Brain pericyte (primary cell): ENCODE measurements around the gene PPP3R1.

ENCODE experiments used
- DNase-seq: peaks from one replicate; pipeline ENCODE4 v3.0.0-alpha.2; 2012; ENCODE audit warnings: low read depth, low spot score

Gene PPP3R1, protein sequence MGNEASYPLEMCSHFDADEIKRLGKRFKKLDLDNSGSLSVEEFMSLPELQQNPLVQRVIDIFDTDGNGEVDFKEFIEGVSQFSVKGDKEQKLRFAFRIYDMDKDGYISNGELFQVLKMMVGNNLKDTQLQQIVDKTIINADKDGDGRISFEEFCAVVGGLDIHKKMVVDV

DNA sequence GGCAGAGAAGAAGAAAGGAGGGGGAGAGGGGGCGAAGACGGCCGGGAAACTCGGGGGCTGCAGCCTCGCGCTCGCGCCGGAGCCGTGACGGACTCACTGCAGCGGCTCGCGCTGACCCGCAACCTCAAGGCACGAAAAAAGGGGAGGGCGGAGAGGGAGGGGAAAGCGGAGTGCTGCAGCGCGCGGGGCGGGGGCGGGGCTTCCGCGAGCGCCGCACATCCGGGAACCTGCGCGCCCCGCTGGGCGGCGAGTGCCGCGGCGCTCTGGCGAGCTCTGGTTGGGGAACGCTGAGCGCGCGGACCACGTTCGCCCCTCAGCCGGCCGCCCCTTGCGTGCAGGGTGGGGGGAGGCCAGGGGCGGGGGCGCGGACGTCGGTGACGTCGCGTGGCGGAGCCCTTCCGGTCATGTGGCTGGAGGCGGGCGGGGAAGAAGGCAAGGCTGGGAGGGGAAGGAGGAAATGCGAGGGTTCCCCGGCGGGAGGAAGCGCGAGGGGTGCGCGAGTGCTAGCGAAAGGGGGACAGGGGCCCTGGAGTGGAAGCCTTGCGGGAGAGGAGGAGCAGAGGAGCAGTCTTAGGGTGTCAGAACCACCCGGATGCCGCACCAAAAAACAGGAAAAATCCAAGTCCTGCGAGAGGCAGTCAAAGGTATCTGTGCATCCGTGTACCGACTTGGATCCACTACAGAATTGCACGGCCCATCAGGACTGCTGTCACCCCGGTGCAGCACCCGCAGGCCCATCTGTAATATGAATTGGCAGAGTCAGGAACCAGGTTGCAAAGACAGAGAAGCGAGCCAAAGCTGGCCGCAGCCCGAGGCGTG is at the start of gene PPP3R1:
Gene PPP3R1, minus strand, starts transcription at position 133 of the 819 bp plus-strand sequence. CDS start 405 bp downstream, outside the sequence.
- peak; percentile 86 for DNase-seq

DNA sequence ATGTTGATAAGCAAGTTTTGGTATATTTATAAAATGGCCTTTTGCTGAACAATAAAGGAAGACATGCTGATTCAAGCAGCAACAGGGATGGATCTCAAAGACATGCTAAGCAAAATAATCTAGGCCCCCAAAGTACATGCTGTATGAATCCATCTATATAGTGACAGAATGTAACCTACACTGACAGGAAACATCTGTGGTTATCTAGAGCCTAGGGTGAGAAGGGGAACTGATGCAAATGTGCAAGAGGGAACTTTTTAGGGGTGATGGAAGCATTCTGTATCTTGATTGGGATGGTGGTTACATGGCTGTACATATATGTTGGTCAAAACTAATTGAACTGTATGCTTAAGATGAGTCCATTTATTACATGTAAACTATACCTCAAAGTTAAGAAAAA is 43.2 kb upstream of the PPP3R1 start:
- no peak for DNase-seq

DNA sequence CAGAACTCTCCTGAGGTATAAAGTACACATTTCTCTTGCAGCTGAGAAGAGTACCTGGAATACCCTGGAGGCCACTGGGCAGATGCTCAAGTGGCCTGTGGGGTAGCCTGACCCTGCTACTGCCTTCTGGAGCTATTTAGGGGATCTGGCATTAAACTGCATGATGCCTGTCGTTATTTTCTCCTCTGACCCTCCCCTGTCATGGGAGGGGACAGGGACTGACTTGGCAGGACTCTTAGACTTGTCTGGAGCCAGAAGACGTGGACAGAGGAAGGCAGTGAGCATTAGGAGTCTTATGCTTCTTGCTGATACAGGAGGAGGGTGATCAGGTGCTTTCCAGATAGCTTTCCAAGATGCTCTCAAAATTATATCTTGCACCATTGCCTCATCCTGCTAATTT is 42.6 kb upstream of the PPP3R1 start:
- DNase-seq = no peak

DNA sequence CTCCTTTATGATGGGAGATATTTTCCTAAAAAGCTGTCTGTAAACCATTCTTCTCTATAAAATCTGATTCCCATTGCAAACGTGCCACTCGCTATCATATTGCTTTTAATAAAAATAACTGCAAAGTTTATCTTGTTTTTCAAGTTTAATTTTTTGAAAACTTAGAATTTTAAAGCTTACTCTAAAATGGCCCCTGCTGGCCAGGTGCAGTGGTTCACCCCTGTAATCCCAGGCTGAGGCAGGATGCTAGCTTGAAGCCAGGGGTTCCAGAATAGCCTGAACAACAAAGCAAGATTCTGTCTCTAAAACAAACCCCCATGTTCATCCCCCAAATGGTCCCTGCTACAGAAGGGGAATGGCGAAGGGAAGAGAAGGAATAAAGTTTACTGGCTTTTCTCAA is 41.9 kb upstream of the PPP3R1 start:
- DNase-seq = no peak

DNA sequence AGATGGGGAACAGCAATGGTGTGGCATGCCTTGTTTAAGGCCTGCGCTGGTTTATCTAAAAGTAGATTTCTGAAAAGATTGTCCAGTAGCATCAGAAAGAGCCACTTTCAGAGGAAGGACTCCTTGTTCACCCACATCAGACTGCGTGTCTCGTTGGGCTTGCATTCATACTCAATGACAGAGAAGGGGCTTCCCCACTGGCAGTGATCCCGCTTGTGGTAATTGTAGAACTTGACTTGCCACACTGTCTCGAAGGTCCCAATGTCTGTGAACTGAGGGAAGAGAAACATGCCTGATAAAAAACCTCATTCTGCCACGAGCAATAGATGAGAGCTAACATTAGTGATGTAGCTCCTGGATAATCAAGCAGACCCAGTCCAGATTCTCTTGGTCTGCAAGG is 41.4 kb upstream of the PPP3R1 start:
- no peak for DNase-seq

DNA sequence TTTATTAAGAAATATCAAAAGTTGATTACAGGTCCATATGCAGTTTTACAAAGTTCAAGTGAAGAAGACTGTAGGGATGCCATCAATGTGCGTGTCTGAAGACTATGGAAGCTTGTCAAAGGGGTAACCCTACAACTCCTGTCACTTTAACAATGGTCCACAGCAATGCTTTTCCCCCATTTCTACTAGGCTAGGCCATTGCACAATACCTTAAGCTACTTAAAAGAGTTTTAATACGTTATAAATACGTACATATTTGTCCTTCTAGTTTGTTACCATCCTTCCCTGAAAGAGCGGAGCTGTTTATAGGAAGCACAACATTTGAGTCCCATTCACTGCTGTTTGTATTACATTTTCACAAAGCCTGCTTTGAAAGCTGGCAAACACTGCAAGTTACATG is 40.7 kb upstream of the PPP3R1 start:
- DNase-seq = no peak

DNA sequence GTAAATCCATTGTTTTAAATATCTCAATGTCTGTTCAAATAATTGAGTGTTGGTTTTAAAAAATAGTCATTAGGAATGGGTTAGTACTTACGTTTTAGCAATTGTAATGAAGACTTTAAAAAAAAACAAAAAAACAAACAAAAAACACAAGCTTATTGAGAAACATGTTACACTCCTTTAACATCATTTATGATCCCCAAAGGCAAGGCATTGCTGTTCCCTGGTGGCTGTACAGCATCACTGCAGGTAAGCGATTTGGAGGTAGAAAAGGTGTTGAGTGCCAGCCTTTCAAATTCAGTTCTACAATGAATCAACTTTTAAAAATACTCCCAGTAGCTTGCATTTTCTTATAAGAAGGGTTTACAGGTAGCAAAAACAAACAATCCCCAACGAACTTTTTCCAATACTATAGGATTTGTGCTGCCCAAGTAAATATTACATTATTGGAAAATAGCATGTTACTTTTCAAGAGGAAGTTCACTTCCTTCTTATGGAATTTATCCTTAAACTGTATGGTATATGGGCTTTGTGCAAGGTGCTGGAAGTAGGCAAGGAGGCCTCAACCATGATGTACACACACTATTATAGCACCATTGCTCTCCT is 39.9 kb upstream of the PPP3R1 start:
- DNase-seq = no peak

DNA sequence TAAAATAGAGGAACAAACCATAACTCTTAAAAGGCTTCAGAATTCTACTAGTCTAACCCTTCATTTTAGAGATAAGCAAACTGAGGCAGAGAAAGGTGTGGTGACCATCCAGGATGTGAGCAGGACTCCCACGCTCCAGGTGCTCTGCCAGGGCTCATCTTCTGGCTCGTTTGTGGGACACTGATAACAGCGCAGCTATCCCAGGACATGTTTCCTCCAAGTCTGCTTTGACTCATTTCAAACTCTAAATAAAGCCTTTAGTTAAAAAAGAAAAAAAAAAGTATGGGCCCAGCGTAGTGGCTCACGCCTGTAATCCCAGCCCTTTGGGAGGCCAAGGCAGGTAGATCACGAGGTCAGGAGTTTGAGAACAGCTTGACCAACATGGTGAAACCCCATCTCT is 39.0 kb upstream of the PPP3R1 start:
- DNase-seq = no peak

DNA sequence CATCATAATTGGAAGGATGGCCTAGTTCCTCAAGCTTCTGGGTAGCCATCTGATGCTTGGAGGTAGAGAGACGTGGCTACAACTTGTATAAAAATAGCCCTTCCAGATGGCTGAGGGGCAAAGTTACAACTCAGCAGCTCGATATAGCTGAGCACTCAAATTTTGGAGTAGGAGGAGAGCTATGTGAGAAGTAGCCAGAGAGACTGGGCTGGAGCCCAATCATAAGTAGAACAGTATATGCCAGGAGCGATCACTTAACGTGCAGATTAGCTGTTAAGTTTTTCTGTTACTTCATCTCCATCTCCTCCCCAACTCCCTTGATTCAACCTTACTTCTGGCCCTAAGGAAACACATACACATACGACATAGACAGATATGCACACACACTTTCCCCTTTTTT is 38.6 kb upstream of the PPP3R1 start:
- no peak for DNase-seq

DNA sequence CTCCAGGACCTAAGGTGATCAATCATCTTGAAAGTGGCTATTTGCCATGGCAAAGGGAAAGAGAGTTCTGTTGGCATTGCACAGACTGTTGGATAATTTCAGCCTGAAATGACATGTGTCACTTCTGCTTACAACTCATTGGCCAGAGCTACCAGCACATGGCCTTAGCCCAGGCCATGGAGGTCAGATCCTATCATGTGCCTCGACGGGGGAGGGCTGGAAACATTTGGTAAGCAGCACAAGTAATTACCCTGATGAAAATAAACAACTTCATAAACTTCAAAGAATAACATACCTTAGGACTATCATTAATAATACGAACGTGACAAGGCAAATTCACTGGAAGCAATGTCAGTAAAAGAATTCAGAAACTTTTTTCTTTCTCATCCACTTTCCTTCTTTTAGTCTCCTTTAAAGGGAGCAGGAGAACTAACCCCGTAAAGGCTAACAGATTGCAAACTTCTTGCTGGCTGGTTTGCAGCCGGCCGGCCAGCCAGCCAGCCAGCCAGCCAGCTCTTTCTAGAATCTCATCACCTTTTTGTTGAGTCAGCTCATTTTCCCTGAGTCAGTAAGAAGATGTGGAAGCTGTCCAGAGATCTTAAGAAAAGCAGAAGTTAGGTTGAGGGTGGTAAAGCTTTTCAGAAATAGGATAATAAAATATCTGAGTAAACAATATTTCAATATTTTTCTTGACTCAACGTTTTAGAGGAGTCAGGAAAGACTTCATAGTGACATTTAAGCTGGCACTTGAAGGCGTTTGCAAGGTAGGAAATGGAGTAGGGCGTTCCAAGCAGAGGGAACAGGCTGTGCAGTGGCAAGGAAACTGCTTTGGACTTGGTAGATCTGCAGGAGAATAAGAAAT is 35.5 kb upstream of the PPP3R1 start:
- DNase-seq = peak; percentile 22

DNA sequence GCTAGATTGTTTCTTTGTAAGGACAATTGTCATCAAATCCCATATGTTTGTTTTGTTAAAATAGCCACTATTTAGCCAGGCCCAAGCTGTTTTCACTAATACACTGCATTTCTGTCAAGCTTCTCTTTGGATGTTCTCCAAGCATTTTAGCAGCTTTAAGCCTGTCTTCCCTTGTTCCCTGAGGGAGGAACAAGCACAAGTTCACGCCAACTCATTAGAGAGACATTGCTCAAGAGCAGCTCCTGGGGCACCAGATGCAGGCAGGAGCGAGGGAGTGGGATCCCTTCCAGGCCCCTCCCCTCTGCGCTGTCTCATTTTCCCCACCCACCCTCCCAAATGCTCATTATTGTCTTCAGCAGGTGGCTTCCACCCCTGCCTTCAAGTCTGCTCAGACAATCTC is 32.6 kb upstream of the PPP3R1 start:
- no peak for DNase-seq

DNA sequence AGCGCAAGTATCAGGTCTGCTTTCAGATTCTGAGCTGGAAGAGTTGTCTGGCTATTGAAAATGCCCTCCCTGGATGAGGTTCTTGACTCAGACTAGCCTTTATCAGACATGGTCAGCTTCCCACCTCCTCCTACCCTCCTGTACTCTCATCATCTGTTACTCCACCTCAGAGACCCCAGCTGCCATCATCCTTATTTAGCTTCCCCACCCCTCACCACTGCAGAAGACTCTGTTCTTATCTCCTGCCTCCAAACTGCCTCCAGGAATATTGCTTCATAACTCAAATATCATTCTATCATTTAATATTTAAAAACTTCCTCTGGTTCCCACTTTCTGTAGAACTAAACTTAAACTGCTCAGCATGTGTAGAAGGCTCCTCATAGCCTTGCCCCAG is 31.1 kb upstream of the PPP3R1 start:
- DNase-seq = no peak

DNA sequence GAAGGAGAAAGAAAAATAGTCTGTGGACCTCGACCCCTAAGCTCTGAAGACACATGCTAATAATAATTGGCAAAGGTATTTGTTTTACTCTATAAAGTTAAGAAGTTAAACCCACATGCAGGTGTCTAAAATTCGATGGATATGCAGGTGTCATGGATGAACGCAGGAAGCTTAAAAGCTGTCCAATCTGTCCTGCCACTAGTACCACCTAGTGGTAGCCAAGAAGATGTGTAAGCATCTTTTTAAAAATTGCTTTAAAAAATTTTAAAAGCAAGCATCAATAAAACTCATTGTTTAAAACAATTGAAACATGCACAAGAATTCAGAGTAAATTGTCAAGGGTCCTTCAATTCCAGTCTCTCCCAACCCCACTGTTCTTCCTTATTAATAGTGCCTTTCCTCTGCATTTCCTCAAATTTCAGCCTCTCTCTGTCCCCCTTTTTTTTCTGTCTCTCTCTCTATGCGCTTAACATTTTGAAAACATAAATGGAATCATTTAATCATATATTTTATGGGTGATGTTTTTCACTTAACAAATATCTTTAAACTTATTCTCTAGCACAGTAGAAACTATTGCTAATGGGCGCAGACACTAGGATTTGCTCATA is 30.6 kb upstream of the PPP3R1 start:
- no peak for DNase-seq

DNA sequence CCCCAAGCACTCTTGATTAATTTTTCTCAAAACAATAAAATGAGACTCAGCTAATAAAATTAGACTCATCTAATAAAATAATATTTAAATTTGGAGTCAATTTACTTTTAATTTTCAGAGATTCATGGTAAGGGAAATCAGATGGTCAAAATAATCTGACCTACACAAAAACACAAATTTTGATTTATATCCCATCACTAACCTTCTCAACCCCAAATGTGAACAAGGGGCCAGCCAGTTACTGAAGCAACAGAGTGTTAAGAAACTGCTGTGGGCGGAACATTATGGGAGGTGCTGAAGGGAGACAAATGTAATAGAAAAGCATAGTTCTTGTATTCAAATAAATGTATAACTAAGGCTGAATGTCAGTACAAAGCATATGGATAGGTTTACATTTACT is 28.5 kb upstream of the PPP3R1 start:
- no peak for DNase-seq

DNA sequence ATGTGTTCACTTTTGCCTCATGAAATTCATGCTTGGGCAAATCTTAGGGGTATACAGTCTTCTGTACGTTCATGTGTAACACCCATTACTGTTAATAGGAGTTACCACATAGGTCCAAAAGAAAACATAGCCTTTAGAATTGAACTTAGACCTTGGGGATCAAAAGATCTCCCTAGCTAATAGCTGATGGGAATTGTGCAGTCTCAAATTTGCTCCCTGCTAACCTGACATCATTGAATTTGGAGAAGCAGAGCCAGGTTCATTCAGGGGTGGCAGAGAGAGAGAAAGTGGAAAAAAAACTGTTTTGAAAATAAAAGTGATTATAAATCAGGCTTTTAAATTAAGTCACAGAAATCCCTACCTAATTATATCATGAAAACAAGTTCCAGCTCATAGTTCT is 28.0 kb upstream of the PPP3R1 start:
- no peak for DNase-seq

DNA sequence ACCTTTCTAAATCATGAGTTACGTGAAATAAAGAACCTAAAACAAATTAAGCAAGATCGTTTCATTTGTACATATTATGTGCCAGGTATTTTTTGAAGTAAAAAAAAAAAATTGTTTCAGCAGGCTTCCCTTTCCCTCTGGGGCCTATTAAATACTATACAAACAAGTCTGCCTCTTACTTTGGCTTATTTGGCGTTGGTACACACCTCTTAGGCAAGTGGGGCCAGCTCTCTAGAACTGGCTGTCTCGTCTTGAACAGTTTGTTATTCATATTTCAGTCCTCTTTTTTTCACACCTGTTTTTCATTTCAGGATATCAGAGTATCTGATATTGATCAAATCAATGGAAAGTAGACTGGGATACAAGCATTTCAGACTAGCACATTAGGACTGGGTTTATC is 27.4 kb upstream of the PPP3R1 start:
- DNase-seq = no peak

DNA sequence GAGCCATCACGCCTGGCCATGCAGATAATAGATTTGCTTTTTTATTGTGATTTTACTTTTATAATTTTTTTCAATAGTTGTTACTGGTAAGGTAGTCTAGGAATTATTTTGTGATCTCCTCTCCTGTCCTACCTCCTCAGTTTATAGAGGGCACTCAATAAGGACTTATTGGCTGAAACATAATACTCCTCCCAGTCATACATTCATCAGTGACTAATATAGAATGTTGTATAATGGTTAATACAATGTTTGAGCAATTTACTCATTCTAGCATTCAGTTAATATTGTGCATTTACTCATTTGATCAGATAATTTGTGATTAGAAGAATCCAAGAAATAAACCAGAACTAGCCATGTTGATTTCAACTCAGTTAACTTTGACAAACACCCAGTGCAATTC is 25.8 kb upstream of the PPP3R1 start:
- DNase-seq = no peak

DNA sequence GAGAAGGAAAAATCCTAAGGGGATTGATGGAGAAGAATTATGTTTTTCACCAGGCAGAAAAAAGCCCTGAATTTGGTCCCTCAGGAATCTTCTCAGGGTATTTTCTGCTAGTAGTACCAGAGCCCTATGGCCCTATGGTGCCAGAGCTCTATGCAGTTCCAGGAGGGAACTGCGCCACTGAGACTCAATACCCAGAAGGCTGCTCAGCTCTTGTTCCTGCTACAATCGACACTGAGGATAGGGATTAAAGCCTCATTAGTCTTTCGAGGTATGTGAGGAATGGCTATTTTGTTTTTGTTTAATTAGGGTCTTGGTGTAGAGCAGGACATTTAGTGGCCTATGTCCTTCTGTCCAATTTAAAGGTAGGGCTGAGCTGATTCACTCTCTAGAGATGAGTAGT is 21.7 kb upstream of the PPP3R1 start:
- DNase-seq = no peak

DNA sequence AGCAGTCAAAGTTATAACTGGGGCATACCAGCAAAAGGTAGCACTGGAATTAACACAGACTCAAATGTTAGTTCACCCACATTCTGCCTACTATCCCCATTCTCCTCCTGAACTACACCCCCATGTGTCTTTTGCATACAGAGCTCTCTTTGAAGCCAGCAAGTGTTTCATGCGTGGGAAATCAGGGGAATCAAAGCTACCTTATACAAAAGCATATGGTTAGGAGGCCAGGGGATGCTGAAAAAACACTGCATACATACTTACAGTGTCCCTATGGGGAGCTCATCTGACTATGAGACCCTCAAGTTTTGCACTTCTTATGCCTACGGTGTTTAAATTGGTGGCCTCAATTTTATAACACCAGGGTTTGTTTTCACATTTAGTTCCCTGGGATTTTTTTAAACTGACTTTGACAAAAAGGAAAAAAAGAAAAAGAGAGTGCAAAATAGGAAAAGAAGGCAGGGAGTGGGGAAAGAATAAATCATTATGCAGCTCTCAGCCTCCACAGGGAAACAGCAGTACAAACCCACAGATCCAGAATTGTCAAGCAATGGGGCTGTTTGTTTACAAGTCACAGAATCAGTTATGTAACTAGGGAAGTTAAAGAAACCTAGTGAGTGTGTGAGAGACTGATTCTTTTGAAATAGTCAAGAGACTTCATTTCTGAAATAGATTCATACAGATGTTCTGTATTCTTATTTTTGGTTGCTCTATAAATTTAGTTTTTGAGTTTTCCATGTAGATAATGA is 20.1 kb upstream of the PPP3R1 start:
- no peak for DNase-seq

DNA sequence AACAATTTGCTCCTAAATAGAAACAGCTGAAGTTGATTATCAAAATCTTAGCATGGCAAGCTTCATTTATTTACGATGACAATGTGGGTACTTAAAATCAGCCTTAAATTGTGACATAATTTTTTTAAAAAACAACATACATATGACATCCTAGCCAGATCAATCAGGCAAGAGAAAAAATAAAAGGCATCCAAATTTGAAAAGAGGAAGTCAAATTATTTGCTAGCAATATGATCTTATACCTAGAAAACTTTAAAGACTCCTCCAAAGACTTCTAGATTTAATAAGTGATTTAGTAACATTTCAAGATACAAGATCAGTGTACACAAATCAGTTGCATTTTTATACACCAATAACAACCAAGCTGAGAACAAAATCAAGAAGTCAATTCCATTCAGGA is 14.3 kb upstream of the PPP3R1 start:
- DNase-seq = no peak

DNA sequence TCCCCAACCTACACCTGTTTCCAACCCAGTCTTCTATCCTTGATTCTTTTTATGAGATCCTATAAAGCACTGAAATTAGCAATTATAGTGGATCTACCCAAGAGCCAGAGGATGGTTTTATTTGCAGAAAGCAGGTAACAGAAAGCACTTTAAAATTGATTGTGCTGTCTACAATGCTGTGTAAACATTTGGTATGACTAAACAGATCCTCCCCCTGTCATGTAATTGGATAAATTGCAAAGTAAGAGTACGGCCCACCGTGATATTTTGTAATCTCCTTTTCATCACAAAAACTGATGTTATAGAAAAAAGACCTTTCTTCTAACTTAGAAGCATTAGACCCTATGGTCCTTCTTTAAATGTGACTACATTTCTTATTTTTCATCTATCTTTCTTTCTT is 11.3 kb upstream of the PPP3R1 start:
- DNase-seq = no peak
